ENCODE data around the gene EPHA5. TPM values are rescaled to one million over a fixed set of nuclear protein-coding genes. Genes with fewer than 3 reads are reported as not detected.

EPHA5 gene
- total and polyA plus RNA-seq, 3 experiments from 2014 or later: not detected

GRCh38 chr4:65651751-65652150 is 18.5 kb downstream of the EPHA5 start:
- no peaks in the 10 kb centered on the region for H3K27me3 ChIP-seq (ENCODE audit: insufficient read depth, low read length, poor library complexity, severe bottlenecking)
- H3K27ac ChIP-seq (ENCODE audit: low read depth, low read length): no peak overlapping the region
- Mint-ChIP-seq H3K36me3 (no peaks in the 10 kb centered on the region), H3K27ac (no peak overlapping the region), H3K9me3 (peaks cover 2 to 15% (median 6%) of the 10 kb centered on the region in 5 donors), H3K27me3 (no peaks in the 10 kb centered on the region), H3K4me1 (no peaks in the 10 kb centered on the region), H3K4me3 (no peak overlapping the region)
- no peak for DNase-seq
- H3K4me1 ChIP-seq (ENCODE audit: insufficient read depth, low read length): no peaks in the 10 kb centered on the region
- ChIA-PET POLR2A (no interaction called here), CTCF (no interaction called here)
- H3K36me3 ChIP-seq (ENCODE audit: insufficient read depth, low read length): no peaks in the 10 kb centered on the region
- H3K9me3 ChIP-seq (ENCODE audit: low read length): no peaks in the 10 kb centered on the region
- H3K4me3 ChIP-seq (ENCODE audit: low read length): no peak overlapping the region

DNA sequence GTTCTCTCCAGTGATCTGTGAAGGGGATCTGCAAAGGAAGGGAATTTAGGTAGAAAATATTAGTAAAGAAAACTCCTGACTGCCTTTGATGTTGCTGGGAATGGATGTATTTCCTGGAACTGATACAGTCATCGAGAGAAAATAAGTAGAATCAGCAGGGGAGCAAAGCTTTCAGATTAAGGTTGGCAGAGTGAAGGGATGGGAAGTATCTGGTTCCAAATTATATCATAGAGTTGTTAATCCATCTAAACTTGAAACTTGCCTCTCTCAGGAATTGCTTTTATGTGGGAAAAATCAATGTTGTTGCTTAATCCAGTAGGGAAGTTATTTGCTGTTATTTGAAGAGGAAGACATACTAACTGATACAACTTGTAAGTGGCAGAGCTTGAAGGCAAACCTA is 19.3 kb downstream of the EPHA5 start:
- Histone ChIP-seq H3K27me3 (ENCODE audit: insufficient read depth, low read length, poor library complexity, severe bottlenecking) (no peaks in the 10 kb centered on the region), H3K36me3 (ENCODE audit: insufficient read depth, low read length) (no peaks in the 10 kb centered on the region), H3K27ac (ENCODE audit: low read depth, low read length) (no peak overlapping the region), H3K4me3 (ENCODE audit: low read length) (no peak overlapping the region), H3K9me3 (ENCODE audit: low read length) (no peaks in the 10 kb centered on the region), H3K4me1 (ENCODE audit: insufficient read depth, low read length) (no peaks in the 10 kb centered on the region)
- no peak for DNase-seq
- H3K4me1 Mint-ChIP-seq: no peaks in the 10 kb centered on the region
- ChIA-PET POLR2A (no interaction called here), CTCF (no interaction called here)
- peaks cover 2 to 15% (median 6%) of the 10 kb centered on the region in 5 donors for H3K9me3 Mint-ChIP-seq
- no peak overlapping the region for H3K27ac Mint-ChIP-seq
- H3K27me3 Mint-ChIP-seq: no peaks in the 10 kb centered on the region
- H3K36me3 Mint-ChIP-seq: no peaks in the 10 kb centered on the region
- H3K4me3 Mint-ChIP-seq: no peak overlapping the region

DNA sequence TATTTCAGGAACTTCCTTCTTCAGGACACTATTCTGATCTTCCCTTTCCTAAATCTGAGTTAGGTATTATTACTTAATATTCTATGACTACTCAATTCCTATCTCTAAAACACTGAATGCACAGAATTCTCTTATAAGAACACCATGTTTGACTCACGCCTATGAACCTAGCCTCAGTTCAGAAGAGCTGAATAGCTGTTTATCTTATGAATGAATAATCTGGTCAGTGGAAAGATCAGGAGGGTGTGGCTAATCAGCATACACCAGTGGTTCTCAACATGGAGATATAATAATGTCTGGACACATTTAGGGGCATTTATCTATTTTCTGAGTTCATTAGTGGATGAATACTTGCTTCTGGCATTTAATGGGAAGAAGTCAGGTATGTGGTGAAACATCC is 24.2 kb downstream of the EPHA5 start:
- Histone ChIP-seq H3K9me3 (ENCODE audit: low read length) (no peaks in the 10 kb centered on the region), H3K27me3 (ENCODE audit: insufficient read depth, low read length, poor library complexity, severe bottlenecking) (no peaks in the 10 kb centered on the region), H3K27ac (ENCODE audit: low read depth, low read length) (no peak overlapping the region), H3K4me1 (ENCODE audit: insufficient read depth, low read length) (no peaks in the 10 kb centered on the region), H3K36me3 (ENCODE audit: insufficient read depth, low read length) (no peaks in the 10 kb centered on the region), H3K4me3 (ENCODE audit: low read length) (no peak overlapping the region)
- no peak overlapping the region for H3K4me3 Mint-ChIP-seq
- no peaks in the 10 kb centered on the region for H3K4me1 Mint-ChIP-seq
- ChIA-PET CTCF (no interaction called here), POLR2A (no interaction called here)
- no peaks in the 10 kb centered on the region for H3K36me3 Mint-ChIP-seq
- H3K27ac Mint-ChIP-seq: no peak overlapping the region
- DNase-seq: no peak
- peaks cover 2 to 15% (median 6%) of the 10 kb centered on the region in 5 donors for H3K9me3 Mint-ChIP-seq
- no peaks in the 10 kb centered on the region for H3K27me3 Mint-ChIP-seq

GRCh38 chr4:65645185-65645584 is 25.1 kb downstream of the EPHA5 start:
- no peaks in the 10 kb centered on the region for H3K27me3 ChIP-seq (ENCODE audit: insufficient read depth, low read length, poor library complexity, severe bottlenecking)
- DNase-seq: no peak
- H3K27ac ChIP-seq (ENCODE audit: low read depth, low read length): no peak overlapping the region
- POLR2A ChIA-PET: no interaction called here
- Mint-ChIP-seq H3K4me1 (no peaks in the 10 kb centered on the region), H3K4me3 (no peak overlapping the region), H3K27me3 (no peaks in the 10 kb centered on the region), H3K9me3 (peaks cover 0 to 12% (median 5%) of the 10 kb centered on the region in 5 donors), H3K27ac (no peak overlapping the region), H3K36me3 (no peaks in the 10 kb centered on the region)
- no peak overlapping the region for H3K4me3 ChIP-seq (ENCODE audit: low read length)
- CTCF ChIA-PET: no interaction called here
- H3K36me3 ChIP-seq (ENCODE audit: insufficient read depth, low read length): no peaks in the 10 kb centered on the region
- no peaks in the 10 kb centered on the region for H3K4me1 ChIP-seq (ENCODE audit: insufficient read depth, low read length)
- H3K9me3 ChIP-seq (ENCODE audit: low read length): no peaks in the 10 kb centered on the region

GRCh38 chr4:65635051-65635821 is 35.1 kb downstream of the EPHA5 start:
- no peaks in the 10 kb centered on the region for H3K4me1 Mint-ChIP-seq
- no peaks in the 10 kb centered on the region for H3K27me3 ChIP-seq (ENCODE audit: insufficient read depth, low read length, poor library complexity, severe bottlenecking)
- no peak overlapping the region for H3K27ac ChIP-seq (ENCODE audit: low read depth, low read length)
- H3K27me3 Mint-ChIP-seq: no peaks in the 10 kb centered on the region
- H3K9me3 Mint-ChIP-seq: peaks cover 0 to 28% (median 10%) of the 10 kb centered on the region in 5 donors
- no peak overlapping the region for H3K27ac Mint-ChIP-seq
- ChIA-PET POLR2A (no interaction called here), CTCF (no interaction called here)
- no peak overlapping the region for H3K4me3 Mint-ChIP-seq
- DNase-seq: no peak
- no peaks in the 10 kb centered on the region for H3K36me3 ChIP-seq (ENCODE audit: insufficient read depth, low read length)
- H3K4me1 ChIP-seq (ENCODE audit: insufficient read depth, low read length): no peaks in the 10 kb centered on the region
- H3K4me3 ChIP-seq (ENCODE audit: low read length): no peak overlapping the region
- no peaks in the 10 kb centered on the region for H3K9me3 ChIP-seq (ENCODE audit: low read length)
- H3K36me3 Mint-ChIP-seq: no peaks in the 10 kb centered on the region

GRCh38 chr4:65624651-65625050 is 45.6 kb downstream of the EPHA5 start:
- Histone ChIP-seq H3K36me3 (ENCODE audit: insufficient read depth, low read length) (no peaks in the 10 kb centered on the region), H3K4me1 (ENCODE audit: insufficient read depth, low read length) (no peaks in the 10 kb centered on the region), H3K27me3 (ENCODE audit: insufficient read depth, low read length, poor library complexity, severe bottlenecking) (no peaks in the 10 kb centered on the region), H3K9me3 (ENCODE audit: low read length) (no peaks in the 10 kb centered on the region), H3K27ac (ENCODE audit: low read depth, low read length) (no peak overlapping the region), H3K4me3 (ENCODE audit: low read length) (no peak overlapping the region)
- Mint-ChIP-seq H3K36me3 (no peaks in the 10 kb centered on the region), H3K9me3 (peaks cover 2 to 15% (median 2%) of the 10 kb centered on the region in 5 donors), H3K4me1 (no peaks in the 10 kb centered on the region), H3K27me3 (peaks cover 0 to 1% of the 10 kb centered on the region in 2 donors), H3K27ac (no peak overlapping the region), H3K4me3 (no peak overlapping the region)
- no peak for DNase-seq
- CTCF ChIA-PET: no interaction called here
- POLR2A ChIA-PET: no interaction called here

DNA sequence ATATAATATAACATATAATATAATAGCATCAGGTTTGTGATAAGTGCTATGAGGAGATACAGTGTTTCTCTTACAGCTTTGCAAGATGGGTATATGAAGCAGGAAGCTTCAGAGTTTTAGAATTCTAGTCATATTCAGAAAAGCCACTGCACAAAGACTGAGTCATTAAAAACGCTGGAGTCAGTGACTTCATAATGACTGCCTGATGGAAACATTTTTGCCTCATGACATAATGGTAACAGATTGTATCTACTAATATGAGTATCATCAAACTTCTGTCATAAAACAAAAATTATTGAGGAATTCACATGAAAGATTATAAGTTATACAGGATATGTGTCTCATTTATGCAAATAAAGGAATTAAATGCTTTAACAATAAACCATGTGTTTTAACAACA is 46.8 kb downstream of the EPHA5 start:
- H3K36me3 ChIP-seq (ENCODE audit: insufficient read depth, low read length): no peaks in the 10 kb centered on the region
- H3K27ac ChIP-seq (ENCODE audit: low read depth, low read length): no peak overlapping the region
- no peak overlapping the region for H3K4me3 ChIP-seq (ENCODE audit: low read length)
- no peaks in the 10 kb centered on the region for H3K9me3 ChIP-seq (ENCODE audit: low read length)
- CTCF ChIA-PET: no interaction called here
- H3K9me3 Mint-ChIP-seq: peaks cover 2 to 15% (median 2%) of the 10 kb centered on the region in 5 donors
- no peaks in the 10 kb centered on the region for H3K4me1 ChIP-seq (ENCODE audit: insufficient read depth, low read length)
- H3K36me3 Mint-ChIP-seq: no peaks in the 10 kb centered on the region
- H3K27me3 ChIP-seq (ENCODE audit: insufficient read depth, low read length, poor library complexity, severe bottlenecking): no peaks in the 10 kb centered on the region
- no peaks in the 10 kb centered on the region for H3K4me1 Mint-ChIP-seq
- no peak overlapping the region for H3K4me3 Mint-ChIP-seq
- no peaks in the 10 kb centered on the region for H3K27me3 Mint-ChIP-seq
- DNase-seq: no peak
- POLR2A ChIA-PET: no interaction called here
- no peak overlapping the region for H3K27ac Mint-ChIP-seq

DNA sequence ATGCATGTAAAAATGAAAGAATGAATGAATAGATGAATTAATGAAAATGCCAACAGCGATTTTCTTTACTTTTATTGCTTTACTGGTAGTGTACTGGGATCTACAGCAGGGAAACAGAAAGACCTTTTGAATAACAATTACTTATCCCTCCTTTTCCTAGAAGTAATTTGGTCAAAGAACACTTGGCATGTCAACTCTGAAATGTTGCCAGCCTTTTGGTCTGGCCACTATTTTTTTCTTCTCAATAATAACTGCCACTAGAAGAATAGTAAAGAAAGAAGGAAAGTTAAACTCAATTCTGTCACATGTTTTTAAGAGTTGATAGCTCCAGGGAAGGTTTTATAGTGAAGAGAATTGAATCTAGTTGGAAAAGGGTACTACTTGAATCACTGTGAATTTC is 52.9 kb downstream of the EPHA5 start:
- H3K4me3 Mint-ChIP-seq: no peak overlapping the region
- H3K27me3 Mint-ChIP-seq: no peaks in the 10 kb centered on the region
- no peak overlapping the region for H3K4me3 ChIP-seq (ENCODE audit: low read length)
- no peak for DNase-seq
- ChIA-PET POLR2A (no interaction called here), CTCF (no interaction called here)
- H3K4me1 Mint-ChIP-seq: no peaks in the 10 kb centered on the region
- no peaks in the 10 kb centered on the region for H3K9me3 ChIP-seq (ENCODE audit: low read length)
- peaks cover 2 to 43% (median 8%) of the 10 kb centered on the region in 5 donors for H3K9me3 Mint-ChIP-seq
- H3K27ac Mint-ChIP-seq: no peak overlapping the region
- H3K27me3 ChIP-seq (ENCODE audit: insufficient read depth, low read length, poor library complexity, severe bottlenecking): no peaks in the 10 kb centered on the region
- H3K4me1 ChIP-seq (ENCODE audit: insufficient read depth, low read length): no peaks in the 10 kb centered on the region
- H3K36me3 ChIP-seq (ENCODE audit: insufficient read depth, low read length): no peaks in the 10 kb centered on the region
- H3K36me3 Mint-ChIP-seq: no peaks in the 10 kb centered on the region
- H3K27ac ChIP-seq (ENCODE audit: low read depth, low read length): no peak overlapping the region

Data from CD8-positive, alpha-beta memory T cell (primary cell).